ENCODE results near the gene STAC2.

- TF ChIP-seq CTCF (IDR thresholded peaks at IDR 0.05): no peak
- TF ChIP-seq EP300 (IDR thresholded peaks at IDR 0.05): no peak
- no peak for TF ChIP-seq POLR2A (IDR thresholded peaks at IDR 0.05)
- no peak for TF ChIP-seq POLR2AphosphoS5 (IDR thresholded peaks at IDR 0.05)
Measured at GRCh38 chr17:39192901-39193300, 32.8 kb downstream of the STAC2 start.

Measured in upper lobe of left lung (tissue), 4 donors.